Vagina (tissue), 2 donors: ENCODE data around the gene MRAS.

Source experiments
- CTCF ChIP-seq, 3 experiments: fragments of 450-650 bp in 2 of 3; fragments of 200-600 bp in 1 of 3; sonication (generic) in 1 of 3; IDR thresholded peaks; one replicate each; pipeline ENCODE4 v1.5.1; 2017 to 2019; ENCODE audit warnings: antibody characterized with exemption in 3 of 3, mild to moderate bottlenecking in 2 of 3, moderate library complexity in 2 of 3
- POLR2A ChIP-seq, 2 donors: fragments of 450-650 bp; IDR thresholded peaks; one replicate each; pipeline ENCODE4 v1.6.1; 2017; ENCODE audit warnings: antibody characterized with exemption in 2 of 2, mild to moderate bottlenecking in 2 of 2, moderate library complexity in 2 of 2
- POLR2AphosphoS5 ChIP-seq, 2 donors: sonication (generic); formaldehyde crosslinking; IDR thresholded peaks; one replicate each; pipeline ENCODE4 v1.9.0; 2017; ENCODE audit warnings: antibody characterized with exemption in 2 of 2, mild to moderate bottlenecking in 2 of 2, low read depth in 1 of 2; ENCODE audit not compliant: insufficient read depth in 1 of 2

DNA sequence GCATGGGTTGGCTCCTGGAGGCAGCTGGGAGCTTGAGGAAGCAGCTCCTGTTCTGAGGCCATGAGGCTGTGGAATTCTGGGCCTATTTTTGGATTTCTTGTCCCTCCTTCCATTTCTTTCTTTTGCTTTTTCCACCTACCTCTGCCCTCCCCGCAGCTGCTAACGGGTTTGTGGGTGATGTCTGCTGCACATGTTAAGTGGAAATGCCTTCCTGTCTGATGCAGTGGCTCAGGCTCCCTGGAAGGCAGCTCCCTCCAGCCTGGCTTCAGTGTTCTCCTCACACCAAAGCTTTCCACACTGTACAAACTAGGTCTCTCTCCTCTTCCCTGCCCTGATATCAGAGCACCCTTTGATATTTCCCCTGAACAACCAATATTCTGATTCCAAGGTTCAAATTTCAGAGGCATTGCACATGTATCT, 52.3 kb downstream of the MRAS start:
- TF ChIP-seq CTCF (IDR thresholded peaks at IDR 0.05) (no peak), POLR2A (IDR thresholded peaks at IDR 0.05) (no peak), POLR2AphosphoS5 (IDR thresholded peaks at IDR 0.05; ENCODE audit: insufficient read depth in 1 of 2, low read depth in 1 of 2) (no peak)
